Chondrocyte (in vitro differentiated cells): ENCODE data around the gene CUL7. TPM values are rescaled to one million over a fixed set of nuclear protein-coding genes. Genes with fewer than 3 reads are reported as not detected.

Experiments
- DNase-seq: peaks from one replicate; pipeline ENCODE4 v3.0.0; 2021; ENCODE audit warnings: mixed read lengths, low spot score
- H3K27ac Mint-ChIP-seq: one replicate; pipeline ENCODE4 v1.8.0; 2021; ENCODE audit warnings: mild to moderate bottlenecking, moderate library complexity, mixed read lengths; ENCODE audit not compliant: unreplicated experiment
- H3K27me3 Mint-ChIP-seq: 2 replicates; pipeline ENCODE4 v1.8.0; 2021; ENCODE audit warnings: low read depth, mixed read lengths
- H3K36me3 Mint-ChIP-seq: 2 replicates; pipeline ENCODE4 v1.8.0; 2021; ENCODE audit warnings: low read depth, mixed read lengths
- H3K4me1 Mint-ChIP-seq: 2 replicates; pipeline ENCODE4 v1.8.0; 2021; ENCODE audit warnings: low read depth, mild to moderate bottlenecking, mixed read lengths
- H3K4me3 Mint-ChIP-seq: one replicate; pipeline ENCODE4 v1.8.0; 2021; ENCODE audit warnings: mild to moderate bottlenecking, moderate library complexity, mixed read lengths; ENCODE audit not compliant: unreplicated experiment
- H3K9me3 Mint-ChIP-seq: 2 replicates; pipeline ENCODE4 v1.8.0; 2021; ENCODE audit warnings: low read depth, mixed read lengths
- total RNA-seq: library from RNA; stranded (reverse); gene quantifications from 3 replicates; pipeline ENCODE4 v1.2.1, GENCODE V29; 2021
- TF ChIP-seq, protein P1 (sequence below): fragments of 200-600 bp; sonication (generic); IDR thresholded peaks from 2 replicates; pipeline ENCODE4 v1.5.0; 2021; ENCODE audit warnings: antibody characterized with exemption, mild to moderate bottlenecking, moderate library complexity

Gene CUL7
- total RNA-seq, 1 donor from 2014 or later: 54.3 TPM

DNA sequence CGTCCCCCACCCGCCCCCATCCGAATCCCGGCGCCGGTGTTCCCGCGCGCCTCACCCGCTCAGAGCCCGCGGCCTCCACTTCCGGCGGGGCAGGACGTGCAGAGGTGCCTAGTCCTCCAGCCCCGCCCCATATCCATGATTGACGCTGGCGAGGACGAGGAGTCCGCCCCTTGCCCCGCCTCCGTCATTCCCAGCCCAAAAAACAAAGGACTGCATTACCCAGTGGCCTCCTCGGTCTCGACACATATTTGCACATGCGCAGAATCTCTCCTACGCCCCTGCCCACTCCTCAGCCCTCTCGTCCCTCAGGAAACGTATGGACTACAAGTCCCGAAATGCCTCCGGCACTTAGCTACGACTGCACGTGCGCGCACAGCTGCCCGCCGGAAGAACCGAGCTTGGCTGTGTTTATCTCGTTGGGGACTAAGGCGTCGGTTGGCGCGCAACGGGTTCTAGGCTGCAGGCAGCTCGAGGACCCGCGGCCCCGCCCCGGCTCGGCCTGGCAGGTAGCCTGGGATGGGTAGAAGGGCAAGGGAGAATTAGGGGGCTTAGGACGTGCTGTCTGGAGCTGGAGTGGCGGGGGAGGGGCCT, 39.7 kb downstream of the CUL7 start, which contains the start of the genes KLHDC3 and MEA1:
KLHDC3 (plus strand) TSS at position 407 of the 591 bp plus-strand sequence. CDS start 2,944 bp downstream, outside the sequence.
MEA1 (minus strand) TSS at position 104 of the 591 bp plus-strand sequence. CDS start 133 bp downstream, outside the sequence.
- peaks cover 47% of the 10 kb centered on the region for H3K4me1 Mint-ChIP-seq
- H3K36me3 Mint-ChIP-seq: peaks cover 17% of the 10 kb centered on the region
- H3K4me3 Mint-ChIP-seq: peak within 1 kb of the TSS; percentile 96
- no peaks in the 10 kb centered on the region for H3K27me3 Mint-ChIP-seq
- no peaks in the 10 kb centered on the region for H3K9me3 Mint-ChIP-seq
- H3K27ac Mint-ChIP-seq: peak within 1 kb of the TSS; percentile 96
- TF ChIP-seq, protein P1, sequence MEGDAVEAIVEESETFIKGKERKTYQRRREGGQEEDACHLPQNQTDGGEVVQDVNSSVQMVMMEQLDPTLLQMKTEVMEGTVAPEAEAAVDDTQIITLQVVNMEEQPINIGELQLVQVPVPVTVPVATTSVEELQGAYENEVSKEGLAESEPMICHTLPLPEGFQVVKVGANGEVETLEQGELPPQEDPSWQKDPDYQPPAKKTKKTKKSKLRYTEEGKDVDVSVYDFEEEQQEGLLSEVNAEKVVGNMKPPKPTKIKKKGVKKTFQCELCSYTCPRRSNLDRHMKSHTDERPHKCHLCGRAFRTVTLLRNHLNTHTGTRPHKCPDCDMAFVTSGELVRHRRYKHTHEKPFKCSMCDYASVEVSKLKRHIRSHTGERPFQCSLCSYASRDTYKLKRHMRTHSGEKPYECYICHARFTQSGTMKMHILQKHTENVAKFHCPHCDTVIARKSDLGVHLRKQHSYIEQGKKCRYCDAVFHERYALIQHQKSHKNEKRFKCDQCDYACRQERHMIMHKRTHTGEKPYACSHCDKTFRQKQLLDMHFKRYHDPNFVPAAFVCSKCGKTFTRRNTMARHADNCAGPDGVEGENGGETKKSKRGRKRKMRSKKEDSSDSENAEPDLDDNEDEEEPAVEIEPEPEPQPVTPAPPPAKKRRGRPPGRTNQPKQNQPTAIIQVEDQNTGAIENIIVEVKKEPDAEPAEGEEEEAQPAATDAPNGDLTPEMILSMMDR: no peak
- DNase-seq: peak; percentile 98

DNA sequence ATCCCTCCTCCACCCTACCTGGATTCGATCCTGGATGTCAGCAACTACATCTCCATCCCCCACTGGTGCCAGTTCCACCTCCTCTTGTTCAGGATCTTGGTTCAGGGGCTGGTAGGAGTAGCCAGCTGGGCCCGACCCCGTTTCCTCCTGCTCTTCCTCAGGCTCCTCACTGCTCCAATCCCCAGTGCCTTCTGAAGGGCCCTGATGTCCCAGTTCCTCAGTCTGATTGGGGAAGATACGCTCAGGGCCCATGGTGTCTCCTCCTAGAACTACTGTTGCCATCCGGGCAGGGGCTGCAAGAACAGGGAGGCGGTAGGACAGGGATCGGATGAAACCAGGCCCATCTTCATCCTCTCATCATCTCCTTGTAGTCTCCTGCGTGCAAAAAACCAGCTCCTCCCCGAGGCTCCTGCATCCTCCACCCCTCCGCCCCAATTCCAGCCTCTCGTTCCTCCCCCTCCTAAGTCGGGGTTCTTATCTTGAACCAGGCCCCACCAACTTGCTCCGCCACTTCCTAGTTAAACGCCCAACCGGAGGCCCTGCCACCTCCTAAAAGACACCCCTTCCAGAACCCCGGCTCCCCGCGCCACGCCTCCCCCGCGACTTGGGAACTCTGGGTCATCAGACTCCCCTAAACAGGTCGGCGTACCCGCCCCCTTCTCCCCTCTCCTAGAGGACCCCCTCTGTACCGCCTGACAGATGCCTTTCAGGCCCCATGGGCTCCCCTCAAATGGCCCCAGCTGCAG, 40.4 kb downstream of the CUL7 start:
- Mint-ChIP-seq H3K27me3 (no peaks in the 10 kb centered on the region), H3K27ac (peak overlapping the region; percentile 96), H3K9me3 (no peaks in the 10 kb centered on the region), H3K4me3 (peak overlapping the region; percentile 96), H3K36me3 (peaks cover 14% of the 10 kb centered on the region), H3K4me1 (peaks cover 47% of the 10 kb centered on the region)
- DNase-seq: no peak
- TF ChIP-seq, protein P1: no peak

DNA sequence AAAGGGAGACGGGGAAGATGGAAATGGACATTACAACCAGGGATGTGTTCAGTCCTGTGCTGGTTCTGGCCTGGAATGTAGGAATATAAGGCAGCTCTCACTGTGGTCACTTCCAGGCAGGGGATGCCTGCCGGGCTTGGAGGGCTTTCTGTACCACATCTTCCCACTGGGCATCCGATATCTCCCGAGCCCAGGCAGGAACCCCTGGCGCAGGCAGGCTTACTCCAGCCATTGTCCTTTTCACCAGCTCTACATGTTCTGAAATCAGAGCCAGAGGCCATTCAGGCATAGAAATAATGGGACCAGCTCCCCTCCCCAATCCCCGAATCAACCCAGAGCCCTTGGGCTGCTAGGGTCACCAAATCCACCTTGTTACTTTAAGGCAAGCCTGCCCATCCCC, 41.3 kb downstream of the CUL7 start:
- TF ChIP-seq, protein P1: no peak
- Mint-ChIP-seq H3K4me1 (peaks cover 41% of the 10 kb centered on the region), H3K27me3 (no peaks in the 10 kb centered on the region), H3K36me3 (peaks cover 7% of the 10 kb centered on the region), H3K27ac (peak overlapping the region; percentile 12), H3K9me3 (no peaks in the 10 kb centered on the region), H3K4me3 (peak overlapping the region; percentile 96)
- no peak for DNase-seq

DNA sequence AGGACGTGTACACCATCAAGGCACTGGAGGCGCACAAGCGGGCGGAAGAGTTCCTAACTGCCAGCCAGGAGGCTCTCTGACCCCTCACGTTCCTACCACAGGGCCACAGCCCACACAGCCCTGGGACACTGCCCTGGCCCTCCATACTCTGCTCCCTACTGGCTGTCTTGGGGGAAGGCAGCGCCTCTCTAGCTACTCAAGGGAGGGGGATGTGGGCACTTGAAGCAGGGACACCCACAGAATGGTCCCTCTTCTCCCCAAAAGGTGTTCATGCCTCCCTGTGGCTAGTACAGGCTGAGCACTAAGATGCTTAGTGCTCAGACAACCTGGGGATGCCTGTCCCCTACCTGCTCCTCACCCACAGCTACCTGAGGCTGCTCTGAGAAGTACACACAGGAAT, 42.4 kb downstream of the CUL7 start:
- no peaks in the 10 kb centered on the region for H3K27me3 Mint-ChIP-seq
- H3K4me3 Mint-ChIP-seq: no peak overlapping the region

DNA sequence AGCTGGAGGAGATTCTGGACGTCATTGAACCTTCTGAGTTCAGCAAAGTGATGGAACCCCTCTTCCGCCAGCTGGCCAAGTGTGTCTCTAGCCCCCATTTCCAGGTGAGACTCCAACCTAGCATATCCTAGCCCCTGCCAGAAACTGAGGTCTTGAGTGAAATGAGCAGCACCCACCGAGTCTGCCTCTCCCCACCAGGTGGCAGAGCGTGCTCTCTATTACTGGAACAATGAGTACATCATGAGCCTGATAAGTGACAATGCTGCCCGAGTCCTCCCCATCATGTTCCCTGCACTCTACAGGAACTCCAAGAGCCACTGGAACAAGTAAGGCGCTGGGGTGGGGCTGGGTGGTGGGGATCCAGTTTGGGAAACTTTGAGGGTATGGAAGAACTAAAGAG, 44.5 kb downstream of the CUL7 start:
- Mint-ChIP-seq H3K36me3 (peaks cover 8% of the 10 kb centered on the region), H3K4me3 (no peak overlapping the region), H3K27me3 (no peaks in the 10 kb centered on the region), H3K4me1 (peaks cover 17% of the 10 kb centered on the region), H3K9me3 (no peaks in the 10 kb centered on the region), H3K27ac (no peak overlapping the region)
- no peak for DNase-seq
- TF ChIP-seq, protein P1: peak; percentile 76

More for the DNA sequence above, 42.4 kb downstream of the CUL7 start:
- Mint-ChIP-seq H3K4me1 (peaks cover 33% of the 10 kb centered on the region), H3K9me3 (no peaks in the 10 kb centered on the region), H3K36me3 (peaks cover 8% of the 10 kb centered on the region), H3K27ac (no peak overlapping the region)
- no peak for DNase-seq
- TF ChIP-seq, protein P1: no peak
